ENCODE measurements around the gene AKIRIN2.

The AKIRIN2 gene

GRCh38 chr6:87684895-87685654 lies 17.0 kb downstream of the AKIRIN2 start:
- Histone ChIP-seq H2AFZ (ENCODE audit: low read length, unreplicated experiment) (no peak overlapping the region), H3K4me3 (ENCODE audit: low read depth, low read length) (no peak overlapping the region), H3K27ac (ENCODE audit: low read depth, low read length) (no peak overlapping the region), H3K36me3 (ENCODE audit: insufficient read depth, low read length) (peaks cover 5% of the 10 kb centered on the region; the same call in 1 of the 2 replicates), H3K4me1 (ENCODE audit: control insufficient read depth, insufficient read depth, low read length, unreplicated experiment) (peaks cover 35% of the 10 kb centered on the region), H3K27me3 (ENCODE audit: insufficient read depth, low read length) (no peaks in the 10 kb centered on the region), H3K79me2 (ENCODE audit: control insufficient read depth, insufficient read depth, low read length, unreplicated experiment) (peaks cover 99% of the 10 kb centered on the region)

DNA sequence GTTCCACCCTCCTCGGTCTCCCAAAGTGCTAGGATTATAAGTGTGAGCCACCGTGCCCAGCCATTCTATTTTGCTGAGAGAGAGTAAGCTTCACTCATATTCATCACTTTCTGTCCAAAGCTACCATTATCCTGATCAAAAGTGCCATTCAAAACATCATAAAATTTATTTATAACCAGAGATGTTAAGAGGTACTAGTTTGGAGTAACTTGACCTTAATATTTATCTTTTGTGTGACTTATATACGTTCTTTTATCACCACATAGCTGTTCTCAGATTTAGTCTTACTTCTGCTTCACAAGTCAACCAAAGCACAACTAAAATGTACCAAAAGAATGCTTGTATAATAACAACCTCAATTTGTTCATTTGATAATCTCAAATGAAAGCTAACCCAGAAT lies 18.1 kb downstream of the AKIRIN2 start:
- H3K79me2 ChIP-seq (ENCODE audit: control insufficient read depth, insufficient read depth, low read length, unreplicated experiment): peaks cover 97% of the 10 kb centered on the region
- H3K27ac ChIP-seq (ENCODE audit: low read depth, low read length): no peak overlapping the region
- peaks cover 35% of the 10 kb centered on the region for H3K4me1 ChIP-seq (ENCODE audit: control insufficient read depth, insufficient read depth, low read length, unreplicated experiment)
- no peaks in the 10 kb centered on the region for H3K27me3 ChIP-seq (ENCODE audit: insufficient read depth, low read length)
- H3K36me3 ChIP-seq (ENCODE audit: insufficient read depth, low read length): peaks cover 5% of the 10 kb centered on the region; the same call in 1 of the 2 replicates
- no peak overlapping the region for H3K4me3 ChIP-seq (ENCODE audit: low read depth, low read length)
- no peak overlapping the region for H2AFZ ChIP-seq (ENCODE audit: low read length, unreplicated experiment)

DNA sequence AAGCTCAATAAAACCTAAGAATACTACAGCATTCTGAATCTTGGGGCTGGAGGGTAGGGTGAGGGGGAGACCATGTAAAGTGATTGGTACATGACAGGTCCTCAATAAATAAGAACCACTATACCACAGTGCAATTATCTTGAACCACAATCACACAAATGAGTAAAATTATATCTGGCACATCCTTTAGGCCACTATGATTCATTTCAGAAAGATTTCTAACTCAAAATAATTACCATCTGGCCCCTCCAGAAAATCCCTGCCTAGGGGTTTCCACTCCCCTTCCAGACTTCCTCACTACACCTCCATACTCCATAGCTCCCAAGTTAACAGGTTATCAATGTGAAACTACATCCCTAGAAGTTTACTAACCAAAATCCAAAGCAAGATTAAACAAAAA lies 19.7 kb downstream of the AKIRIN2 start:
- peaks cover 35% of the 10 kb centered on the region for H3K4me1 ChIP-seq (ENCODE audit: control insufficient read depth, insufficient read depth, low read length, unreplicated experiment)
- peaks cover 12% of the 10 kb centered on the region for H3K36me3 ChIP-seq (ENCODE audit: insufficient read depth, low read length)
- H3K27ac ChIP-seq (ENCODE audit: low read depth, low read length): no peak overlapping the region
- H2AFZ ChIP-seq (ENCODE audit: low read length, unreplicated experiment): no peak overlapping the region
- H3K27me3 ChIP-seq (ENCODE audit: insufficient read depth, low read length): no peaks in the 10 kb centered on the region
- no peak overlapping the region for H3K4me3 ChIP-seq (ENCODE audit: low read depth, low read length)
- peaks cover 92% of the 10 kb centered on the region for H3K79me2 ChIP-seq (ENCODE audit: control insufficient read depth, insufficient read depth, low read length, unreplicated experiment)

GRCh38 chr6:87675004-87675681 lies 26.9 kb downstream of the AKIRIN2 start:
- H3K36me3 ChIP-seq (ENCODE audit: insufficient read depth, low read length): peaks cover 34% of the 10 kb centered on the region
- H3K4me1 ChIP-seq (ENCODE audit: control insufficient read depth, insufficient read depth, low read length, unreplicated experiment): no peaks in the 10 kb centered on the region

GRCh38 chr6:87674290-87674689 lies 27.7 kb downstream of the AKIRIN2 start:
- H3K27ac ChIP-seq (ENCODE audit: low read depth, low read length): no peak overlapping the region
- peaks cover 34% of the 10 kb centered on the region for H3K36me3 ChIP-seq (ENCODE audit: insufficient read depth, low read length)
- H3K4me3 ChIP-seq (ENCODE audit: low read depth, low read length): no peak overlapping the region
- H3K27me3 ChIP-seq (ENCODE audit: insufficient read depth, low read length): no peaks in the 10 kb centered on the region
- no peak overlapping the region for H2AFZ ChIP-seq (ENCODE audit: low read length, unreplicated experiment)
- H3K79me2 ChIP-seq (ENCODE audit: control insufficient read depth, insufficient read depth, low read length, unreplicated experiment): peaks cover 21% of the 10 kb centered on the region
- peaks cover 3% of the 10 kb centered on the region for H3K4me1 ChIP-seq (ENCODE audit: control insufficient read depth, insufficient read depth, low read length, unreplicated experiment)

More at GRCh38 chr6:87675004-87675681, 26.9 kb downstream of the AKIRIN2 start:
- Histone ChIP-seq H3K27me3 (ENCODE audit: insufficient read depth, low read length) (no peaks in the 10 kb centered on the region), H3K4me3 (ENCODE audit: low read depth, low read length) (no peak overlapping the region), H2AFZ (ENCODE audit: low read length, unreplicated experiment) (no peak overlapping the region), H3K27ac (ENCODE audit: low read depth, low read length) (peak overlapping the region; percentile 29; the same call in 1 of the 2 replicates), H3K79me2 (ENCODE audit: control insufficient read depth, insufficient read depth, low read length, unreplicated experiment) (peaks cover 29% of the 10 kb centered on the region)

GRCh38 chr6:87673237-87673636 lies 28.8 kb downstream of the AKIRIN2 start:
- no peak overlapping the region for H3K4me3 ChIP-seq (ENCODE audit: low read depth, low read length)
- peaks cover 3% of the 10 kb centered on the region for H3K4me1 ChIP-seq (ENCODE audit: control insufficient read depth, insufficient read depth, low read length, unreplicated experiment)
- no peak overlapping the region for H3K27ac ChIP-seq (ENCODE audit: low read depth, low read length)
- no peak overlapping the region for H2AFZ ChIP-seq (ENCODE audit: low read length, unreplicated experiment)
- H3K79me2 ChIP-seq (ENCODE audit: control insufficient read depth, insufficient read depth, low read length, unreplicated experiment): peaks cover 15% of the 10 kb centered on the region
- H3K36me3 ChIP-seq (ENCODE audit: insufficient read depth, low read length): peaks cover 34% of the 10 kb centered on the region
- H3K27me3 ChIP-seq (ENCODE audit: insufficient read depth, low read length): no peaks in the 10 kb centered on the region

DNA sequence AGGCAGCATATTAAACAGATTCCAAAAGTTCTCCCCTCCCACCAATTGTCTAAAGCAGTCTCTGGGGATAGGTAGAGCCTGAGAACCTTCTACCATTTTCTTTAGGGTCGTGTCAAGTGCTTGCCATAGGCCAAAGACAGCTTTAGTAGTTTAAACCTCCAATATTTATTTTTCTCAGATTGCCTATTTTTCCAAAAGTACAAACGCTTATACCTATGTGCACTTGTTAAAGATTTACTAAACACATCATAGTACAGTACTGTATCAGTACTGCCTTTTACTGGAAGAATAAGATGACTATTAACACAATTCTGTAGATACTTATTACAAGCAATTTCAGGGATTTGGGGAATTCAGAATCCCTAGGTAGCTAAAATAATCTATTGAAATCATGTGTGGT lies 29.4 kb downstream of the AKIRIN2 start:
- peaks cover 31% of the 10 kb centered on the region for H3K36me3 ChIP-seq (ENCODE audit: insufficient read depth, low read length)
- H3K4me3 ChIP-seq (ENCODE audit: low read depth, low read length): no peak overlapping the region
- H3K79me2 ChIP-seq (ENCODE audit: control insufficient read depth, insufficient read depth, low read length, unreplicated experiment): peaks cover 11% of the 10 kb centered on the region
- no peaks in the 10 kb centered on the region for H3K27me3 ChIP-seq (ENCODE audit: insufficient read depth, low read length)
- no peak overlapping the region for H3K27ac ChIP-seq (ENCODE audit: low read depth, low read length)
- no peak overlapping the region for H2AFZ ChIP-seq (ENCODE audit: low read length, unreplicated experiment)
- H3K4me1 ChIP-seq (ENCODE audit: control insufficient read depth, insufficient read depth, low read length, unreplicated experiment): peaks cover 3% of the 10 kb centered on the region

GRCh38 chr6:87671555-87672029 lies 30.4 kb downstream of the AKIRIN2 start:
- H2AFZ ChIP-seq (ENCODE audit: low read length, unreplicated experiment): no peak overlapping the region
- peaks cover 8% of the 10 kb centered on the region for H3K79me2 ChIP-seq (ENCODE audit: control insufficient read depth, insufficient read depth, low read length, unreplicated experiment)
- H3K4me3 ChIP-seq (ENCODE audit: low read depth, low read length): no peak overlapping the region
- no peak overlapping the region for H3K27ac ChIP-seq (ENCODE audit: low read depth, low read length)
- no peaks in the 10 kb centered on the region for H3K27me3 ChIP-seq (ENCODE audit: insufficient read depth, low read length)
- peaks cover 35% of the 10 kb centered on the region for H3K36me3 ChIP-seq (ENCODE audit: insufficient read depth, low read length)
- peaks cover 3% of the 10 kb centered on the region for H3K4me1 ChIP-seq (ENCODE audit: control insufficient read depth, insufficient read depth, low read length, unreplicated experiment)

DNA sequence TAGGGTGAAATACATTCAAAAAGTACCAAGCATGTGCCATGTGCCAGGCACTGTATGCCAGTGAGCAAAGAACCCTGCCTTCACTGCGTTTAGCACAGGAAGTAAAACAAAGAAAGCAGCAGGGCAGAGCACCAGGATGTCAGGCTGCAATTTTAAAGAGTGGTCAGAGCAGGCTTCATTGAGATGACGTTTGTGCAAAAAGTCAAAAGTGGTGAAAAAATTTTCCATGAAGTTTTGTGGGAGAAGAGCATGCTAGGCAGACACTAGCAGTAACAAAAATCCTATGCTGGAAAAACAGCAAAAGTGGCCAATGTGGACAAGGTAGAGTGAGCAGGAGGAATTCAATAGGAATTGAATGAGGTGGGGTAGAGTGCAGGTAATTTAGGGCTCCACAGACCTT lies 31.3 kb downstream of the AKIRIN2 start:
- Histone ChIP-seq H2AFZ (ENCODE audit: low read length, unreplicated experiment) (no peak overlapping the region), H3K4me3 (ENCODE audit: low read depth, low read length) (no peak overlapping the region), H3K4me1 (ENCODE audit: control insufficient read depth, insufficient read depth, low read length, unreplicated experiment) (peaks cover 3% of the 10 kb centered on the region), H3K79me2 (ENCODE audit: control insufficient read depth, insufficient read depth, low read length, unreplicated experiment) (peaks cover 8% of the 10 kb centered on the region), H3K27me3 (ENCODE audit: insufficient read depth, low read length) (no peaks in the 10 kb centered on the region), H3K27ac (ENCODE audit: low read depth, low read length) (no peak overlapping the region), H3K36me3 (ENCODE audit: insufficient read depth, low read length) (peaks cover 32% of the 10 kb centered on the region)

- Histone ChIP-seq H3K27ac (ENCODE audit: low read depth, low read length) (no peak overlapping the region), H3K4me3 (ENCODE audit: low read depth, low read length) (no peak overlapping the region)
Measured at GRCh38 chr6:87669051-87669450, 33.0 kb downstream of the AKIRIN2 start.

GRCh38 chr6:87668013-87668412 lies 34.0 kb downstream of the AKIRIN2 start:
- Histone ChIP-seq H3K4me3 (ENCODE audit: low read depth, low read length) (no peak overlapping the region), H2AFZ (ENCODE audit: low read length, unreplicated experiment) (no peak overlapping the region), H3K36me3 (ENCODE audit: insufficient read depth, low read length) (peaks cover 26% of the 10 kb centered on the region), H3K4me1 (ENCODE audit: control insufficient read depth, insufficient read depth, low read length, unreplicated experiment) (peaks cover 3% of the 10 kb centered on the region), H3K27me3 (ENCODE audit: insufficient read depth, low read length) (no peaks in the 10 kb centered on the region), H3K79me2 (ENCODE audit: control insufficient read depth, insufficient read depth, low read length, unreplicated experiment) (no peaks in the 10 kb centered on the region), H3K27ac (ENCODE audit: low read depth, low read length) (no peak overlapping the region)

More at GRCh38 chr6:87669051-87669450, 33.0 kb downstream of the AKIRIN2 start:
- Histone ChIP-seq H3K27me3 (ENCODE audit: insufficient read depth, low read length) (no peaks in the 10 kb centered on the region), H3K4me1 (ENCODE audit: control insufficient read depth, insufficient read depth, low read length, unreplicated experiment) (peaks cover 3% of the 10 kb centered on the region), H3K79me2 (ENCODE audit: control insufficient read depth, insufficient read depth, low read length, unreplicated experiment) (no peaks in the 10 kb centered on the region), H3K36me3 (ENCODE audit: insufficient read depth, low read length) (peaks cover 21% of the 10 kb centered on the region), H2AFZ (ENCODE audit: low read length, unreplicated experiment) (no peak overlapping the region)

All from ACC112 (cell line).